Stimulated activated CD4-positive, alpha-beta T cell treated with anti-CD3 and anti-CD28 coated beads, Interleukin-12 subunit alpha, Interleukin-12 subunit beta, amount 100 ng/mL, for 24 hours (primary cell): ENCODE results near the gene IDH2.
"Not testable (repeated sequence)": the region's sequence is repeated elsewhere in the genome, so short reads cannot be mapped to it uniquely, and the experiment has no call there.

Experiments
- DNase-seq, 2 experiments: peaks; one replicate each; pipeline ENCODE4 v3.0.0-alpha.2; 2020; ENCODE audit warnings: low read depth in 2 of 2

IDH2 gene

GRCh38 chr15:90114451-90114901, 12.2 kb upstream of the IDH2 start:
- no peak for DNase-seq

DNA sequence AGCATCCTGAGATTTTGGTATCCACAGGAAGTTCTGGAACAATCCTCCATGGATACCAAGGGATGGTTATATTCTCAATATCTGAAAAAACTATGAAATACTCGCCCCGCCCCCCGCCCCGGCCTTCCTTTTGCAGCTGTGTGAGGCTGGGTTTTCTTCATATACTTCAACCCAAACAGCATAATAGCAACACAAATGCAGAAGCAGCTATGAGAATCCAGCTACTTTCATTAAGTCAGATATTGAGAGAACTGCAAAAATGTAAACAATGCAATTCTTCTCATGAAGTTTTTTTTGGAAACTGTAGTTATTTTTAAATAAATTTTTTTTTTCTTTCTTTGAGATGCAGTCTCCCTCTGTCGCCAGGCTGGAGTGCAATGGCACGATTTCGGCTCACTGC, 10.9 kb upstream of the IDH2 start:
- DNase-seq = no peak

DNA sequence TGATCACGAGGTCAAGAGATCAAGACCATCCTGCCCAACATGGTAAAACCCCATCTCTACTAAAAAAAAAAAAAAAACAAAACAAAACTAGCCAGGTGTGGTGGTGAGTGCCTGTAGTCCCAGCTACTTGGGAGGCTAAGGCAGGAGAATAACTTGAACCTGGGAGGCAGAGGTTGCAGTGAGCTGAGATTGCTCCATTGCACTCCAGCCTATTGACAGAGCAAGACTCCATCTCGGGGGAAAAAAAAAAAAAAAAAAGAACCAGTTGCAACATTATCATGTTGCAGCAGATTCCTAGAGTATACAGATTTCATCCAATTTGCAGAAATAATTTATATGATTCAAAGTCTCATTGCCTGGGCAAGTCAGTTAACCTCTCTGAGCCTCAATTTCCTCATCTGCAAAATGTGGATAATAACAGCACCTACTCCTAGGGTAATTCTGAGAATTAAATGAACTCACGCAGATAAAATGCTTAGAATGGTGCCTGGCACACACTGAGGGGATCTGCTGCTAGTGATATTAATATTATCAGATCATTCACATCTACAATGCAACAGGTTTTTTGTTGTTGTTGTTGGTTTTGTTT, 7.0 kb upstream of the IDH2 start:
- not testable (repeated sequence) for DNase-seq

DNA sequence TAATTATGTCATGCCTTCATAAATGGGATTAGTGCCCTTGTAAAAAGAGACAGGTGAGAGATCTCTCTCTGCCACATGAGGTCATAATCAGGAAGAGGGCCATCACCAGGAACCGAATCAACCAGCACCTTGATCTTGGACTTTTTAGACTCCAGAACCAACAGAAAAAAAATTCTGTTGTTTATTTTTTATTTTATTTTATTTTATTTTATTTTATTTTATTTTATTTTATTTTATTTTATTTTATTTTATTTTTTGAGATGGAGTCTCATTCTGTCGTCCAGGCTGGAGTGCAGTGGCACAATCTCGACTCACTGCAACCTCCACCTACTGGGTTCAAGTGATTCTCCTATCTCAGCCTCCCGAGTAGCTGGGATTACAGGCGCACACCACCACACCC, 5.8 kb upstream of the IDH2 start:
- DNase-seq = not testable (repeated sequence)

DNA sequence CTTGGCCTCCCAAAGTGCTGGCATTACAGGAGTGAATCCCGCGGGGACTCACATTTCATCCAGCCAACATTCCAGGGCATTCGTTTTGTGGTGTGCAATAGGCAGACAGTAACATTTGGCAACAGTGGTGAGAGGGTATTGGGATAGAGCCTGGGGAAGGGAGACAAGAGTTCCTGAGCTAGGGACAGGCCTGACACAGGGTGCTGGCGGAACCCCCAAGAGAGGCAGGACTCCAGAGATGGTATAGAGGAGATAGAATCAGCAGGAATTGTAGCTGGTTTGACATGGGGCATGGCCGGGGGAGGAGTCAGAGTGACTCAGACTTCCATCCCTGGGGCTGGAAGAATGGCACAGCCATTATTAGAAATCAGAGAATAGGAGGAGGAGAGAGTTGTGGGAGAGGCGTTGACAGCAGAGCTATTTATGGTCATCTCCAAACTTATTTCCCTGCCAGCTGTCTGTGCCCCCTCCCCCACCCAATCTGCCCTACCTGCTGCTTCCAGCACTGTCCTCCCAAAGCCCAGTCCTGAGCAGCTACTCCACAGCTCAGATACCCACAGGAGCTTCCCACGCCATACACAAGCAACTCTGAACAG, 4.4 kb upstream of the IDH2 start:
- DNase-seq = no peak

- DNase-seq = no peak
Measured at GRCh38 chr15:90105521-90105920, 3.3 kb upstream of the IDH2 start.

DNA sequence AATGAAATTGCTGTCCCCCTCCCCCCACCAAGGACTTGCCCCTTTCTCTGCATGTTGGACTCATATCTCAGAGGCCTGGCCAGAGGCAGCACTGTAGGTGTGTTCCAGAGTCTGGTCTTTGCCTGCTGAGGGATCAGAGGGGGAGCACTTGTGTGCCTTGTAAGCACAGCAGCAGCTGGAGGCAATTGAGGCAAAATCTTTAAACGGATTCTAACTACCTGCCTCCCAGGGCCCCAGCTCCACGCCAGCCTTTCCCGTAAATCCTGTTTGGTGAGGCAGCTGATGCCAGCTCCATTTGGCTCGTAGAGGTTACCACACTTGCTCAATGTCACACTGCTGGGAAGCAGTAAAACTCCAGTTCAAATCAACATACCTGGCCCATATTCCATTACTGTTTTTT, 2.3 kb upstream of the IDH2 start:
- no peak for DNase-seq

DNA sequence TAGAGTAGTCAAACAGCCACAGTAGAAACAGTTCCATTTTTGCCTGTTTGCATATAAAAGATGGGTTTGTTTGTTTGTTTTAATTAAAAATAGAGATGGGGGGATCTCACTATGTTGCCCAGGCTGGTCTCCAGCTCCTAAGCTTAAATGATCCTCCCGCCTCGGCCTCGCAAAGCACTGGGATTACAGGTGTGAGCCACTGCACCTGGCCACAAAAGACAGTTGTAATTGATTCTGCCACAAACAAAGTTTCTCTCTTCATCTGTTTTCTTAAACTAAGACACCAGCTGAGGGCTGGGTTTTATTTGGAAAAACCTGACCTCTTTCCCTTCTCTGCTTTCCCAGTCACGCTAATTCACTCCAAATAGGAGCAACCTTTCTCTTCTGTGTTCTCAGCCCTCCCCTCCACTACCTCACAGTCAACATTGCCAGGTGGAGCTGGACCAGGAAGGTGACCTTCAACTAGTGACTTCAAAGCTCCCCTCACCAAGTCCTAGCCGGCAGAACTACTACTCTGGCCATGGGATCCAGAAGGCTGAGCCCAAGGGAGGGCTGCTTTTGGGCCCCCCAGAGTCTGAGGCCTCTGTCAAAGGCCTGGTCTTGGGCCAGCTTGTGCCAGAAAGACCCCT, 1.5 kb upstream of the IDH2 start:
- DNase-seq = no peak

DNA sequence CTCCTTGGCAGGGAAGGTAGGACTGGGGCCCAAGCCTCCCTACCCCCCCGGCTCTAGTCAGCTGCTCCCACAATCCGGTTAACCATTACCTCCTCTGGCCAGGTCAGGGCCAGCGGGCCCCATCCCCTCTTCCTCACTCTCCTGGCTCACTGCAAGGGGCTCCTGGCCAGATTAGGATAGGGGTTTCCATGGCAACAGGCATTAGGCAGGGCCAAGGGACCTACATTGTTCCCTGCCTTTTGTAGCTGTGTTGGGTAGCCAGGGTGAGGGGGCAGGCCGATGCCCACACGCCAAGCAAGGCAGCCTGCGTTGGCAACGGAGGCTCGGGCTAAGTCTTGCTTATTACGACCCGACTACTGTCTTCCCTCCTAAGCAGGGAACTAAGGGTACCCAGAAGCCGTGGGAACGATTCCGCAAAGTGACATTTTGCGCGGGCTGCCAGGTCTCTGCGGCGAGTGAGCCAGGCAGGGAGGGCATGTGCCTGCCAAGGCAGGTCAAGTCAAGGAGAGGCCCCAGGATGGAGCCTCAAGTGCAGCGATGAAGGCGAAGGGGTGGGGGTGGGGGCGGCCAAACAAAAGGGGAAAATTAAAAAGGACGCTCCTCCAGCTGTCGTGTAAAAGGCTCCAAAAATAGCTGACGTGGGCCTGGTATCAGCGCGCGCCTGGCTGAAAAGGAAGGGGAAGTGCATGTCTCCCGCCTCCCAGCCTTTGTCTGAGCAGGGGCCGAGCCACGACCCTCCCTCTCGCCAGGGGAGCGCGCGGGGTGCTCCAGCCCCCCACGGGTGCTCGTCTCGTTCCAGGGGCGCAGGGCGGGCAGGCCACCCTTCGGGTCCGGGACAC, 919 bp downstream of the IDH2 start:
- DNase-seq = no peak

DNA sequence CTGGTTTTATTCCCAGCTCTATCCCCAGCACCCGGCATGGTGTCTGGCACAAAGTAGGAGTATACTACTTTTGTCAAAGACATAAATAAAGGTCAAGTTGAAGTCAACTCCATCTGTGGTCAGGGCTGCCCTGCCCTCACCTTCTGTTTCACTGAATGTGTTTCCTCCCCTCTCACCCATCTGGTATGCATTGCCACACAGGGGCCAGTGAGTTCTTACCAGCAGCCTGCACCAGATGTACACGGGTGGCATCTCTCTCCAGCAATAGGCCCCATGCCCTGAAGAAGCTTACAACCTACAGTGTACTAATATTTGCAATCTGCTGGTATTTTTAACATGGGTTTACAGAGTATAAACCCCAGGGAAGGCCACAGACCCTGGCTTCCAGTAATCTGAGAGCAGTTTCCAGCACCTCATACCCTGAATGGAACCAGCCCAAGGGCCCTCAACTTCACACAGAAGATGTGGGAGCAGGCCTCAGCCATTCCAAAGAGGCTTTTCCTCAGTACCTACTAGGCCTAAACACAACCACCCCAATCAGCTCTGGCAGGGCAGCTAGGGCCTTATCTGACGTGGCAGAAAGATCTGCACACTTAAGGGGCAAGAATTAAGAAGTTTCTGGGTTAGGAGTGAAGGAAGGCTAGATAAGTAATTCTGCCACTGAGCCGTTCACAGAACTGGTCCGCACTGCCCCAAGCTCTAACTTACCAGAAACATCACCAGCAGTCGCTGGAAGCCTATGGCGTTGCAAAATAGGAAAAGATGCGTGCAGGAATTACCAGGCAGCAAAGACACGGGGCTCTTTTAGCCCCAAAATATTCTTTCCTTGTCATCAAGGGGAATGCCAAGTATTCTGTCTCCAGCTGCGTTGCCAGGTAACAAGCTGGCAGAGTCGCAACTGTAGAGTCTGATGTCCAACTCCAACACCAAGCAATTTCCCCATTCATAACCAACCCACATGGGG, 2.1 kb downstream of the IDH2 start:
- DNase-seq = no peak

GRCh38 chr15:90099072-90099867, 3.0 kb downstream of the IDH2 start:
- DNase-seq = no peak

DNA sequence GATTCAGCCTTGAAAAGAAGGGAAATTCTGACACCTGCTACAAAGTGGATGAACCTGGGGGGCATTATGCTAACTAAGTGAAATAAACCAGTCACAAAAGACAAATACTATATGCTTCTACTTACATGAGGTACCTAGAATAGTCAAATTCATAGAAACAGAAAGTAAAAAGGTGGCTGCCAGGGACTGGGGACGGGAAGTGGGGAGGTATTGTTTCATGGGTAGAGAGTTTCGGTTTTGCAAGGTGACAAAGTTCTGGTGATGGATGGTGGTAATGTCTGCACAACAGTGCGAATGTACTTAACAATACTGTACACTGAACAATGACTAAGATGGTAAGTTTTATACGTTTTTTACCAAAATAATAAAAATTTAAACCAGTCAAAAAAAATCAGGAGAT, 4.8 kb downstream of the IDH2 start:
- DNase-seq = peak in 1 of 2 experiments; percentile 36

GRCh38 chr15:90095521-90095959, 6.7 kb downstream of the IDH2 start:
- no peak for DNase-seq

GRCh38 chr15:90091156-90091931, 10.9 kb downstream of the IDH2 start:
- DNase-seq = no peak

DNA sequence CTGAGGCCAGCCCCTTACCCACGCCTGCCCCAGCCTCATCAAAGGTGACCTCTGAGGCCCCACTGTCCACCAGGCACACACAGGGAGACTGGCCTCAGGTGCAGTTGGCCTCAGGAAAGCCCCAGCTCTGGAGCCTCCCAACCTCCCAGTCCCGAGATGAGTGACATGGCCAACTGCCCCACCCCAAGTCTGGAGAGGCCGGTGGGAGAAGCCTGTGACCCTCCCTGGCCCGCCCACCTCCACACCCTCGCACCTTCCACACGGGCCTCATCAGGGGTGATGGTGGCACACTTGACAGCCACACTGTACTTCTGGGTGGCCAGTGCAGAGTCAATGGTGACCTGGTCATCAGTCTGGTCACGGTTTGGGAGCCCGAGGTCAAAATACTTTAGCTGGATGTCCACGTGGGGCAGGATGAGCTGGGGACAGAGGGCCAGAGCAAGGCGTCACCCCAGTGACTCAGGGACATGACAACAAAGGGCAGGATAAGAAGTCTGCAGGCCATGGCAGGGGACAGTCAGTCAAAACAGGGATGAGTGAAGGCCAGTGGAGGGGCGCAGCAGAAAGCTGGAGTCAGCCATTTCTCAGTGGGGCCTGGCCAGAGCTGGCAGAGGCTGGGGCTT, 11.9 kb downstream of the IDH2 start:
- no peak for DNase-seq

GRCh38 chr15:90087454-90088154, 14.7 kb downstream of the IDH2 start:
- no peak for DNase-seq

GRCh38 chr15:90086868-90087268, 15.4 kb downstream of the IDH2 start:
- DNase-seq = no peak

DNA sequence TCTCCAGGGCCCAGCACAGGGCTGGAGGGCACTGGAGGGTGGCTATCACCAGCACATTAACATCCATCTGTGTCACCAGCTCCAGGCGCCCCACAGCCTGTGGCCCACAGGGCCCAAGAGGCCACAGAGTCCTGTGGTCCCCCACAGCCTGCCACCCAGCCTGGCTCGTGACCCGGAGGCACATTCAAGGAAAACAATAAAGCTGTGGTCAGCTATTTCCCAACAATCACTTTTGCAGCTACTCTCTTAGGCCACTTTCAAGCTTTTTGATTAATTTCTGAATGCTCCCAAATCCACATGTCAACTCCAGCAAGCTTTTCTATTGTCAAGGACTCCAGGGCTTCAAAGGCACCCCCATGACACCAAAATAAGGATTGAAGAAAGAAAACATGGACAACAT, 16.7 kb downstream of the IDH2 start:
- no peak for DNase-seq
